IMR-90 (cell line): Measurements from ENCODE around the gene PGAP1.

Source experiments
- BHLHE40 ChIP-seq: fragments of 150-350 bp; IDR thresholded peaks from 2 replicates; pipeline ENCODE4 v1.6.1; 2016; ENCODE audit warnings: mild to moderate bottlenecking, low read depth, low read length
- CEBPB ChIP-seq: IDR thresholded peaks from 2 replicates; pipeline ENCODE4 v1.6.1; 2012; ENCODE audit warnings: low read depth, low read length, improper control_type of control experiment
- MAFK ChIP-seq: IDR thresholded peaks from 2 replicates; pipeline ENCODE4 v1.6.1; 2012; ENCODE audit warnings: low read depth, low read length, improper control_type of control experiment
- MAZ ChIP-seq: IDR thresholded peaks from 2 replicates; pipeline ENCODE4 v1.6.1; 2012; ENCODE audit warnings: low read depth, mild to moderate bottlenecking, low read length, improper control_type of control experiment, moderate library complexity, borderline replicate concordance
- MXI1 ChIP-seq: IDR thresholded peaks from 2 replicates; pipeline ENCODE4 v1.6.1; 2012; ENCODE audit warnings: low read depth, mild to moderate bottlenecking, low read length, moderate library complexity, borderline replicate concordance
- NFE2L2 ChIP-seq: fragments of 150-350 bp; IDR thresholded peaks from 2 replicates; pipeline ENCODE4 v1.6.1; 2016; ENCODE audit warnings: low read depth, mild to moderate bottlenecking, low read length
- POLR2A ChIP-seq: IDR thresholded peaks from 2 replicates; pipeline ENCODE4 v1.6.1; 2012; ENCODE audit warnings: mild to moderate bottlenecking, low read depth, low read length
- RAD21 ChIP-seq: IDR thresholded peaks from 2 replicates; pipeline ENCODE4 v1.6.1; 2012; ENCODE audit warnings: low read length, improper control_type of control experiment
- RCOR1 ChIP-seq: IDR thresholded peaks from 2 replicates; pipeline ENCODE4 v1.6.1; 2012; ENCODE audit warnings: mild to moderate bottlenecking, low read length, improper control_type of control experiment; ENCODE audit not compliant: insufficient replicate concordance
- RFX5 ChIP-seq: IDR thresholded peaks from 2 replicates; pipeline ENCODE4 v1.8.0; 2012; ENCODE audit warnings: low read depth, mild to moderate bottlenecking, low read length, moderate library complexity
- SMC3 ChIP-seq: fragments of 150-350 bp; IDR thresholded peaks from 2 replicates; pipeline ENCODE4 v1.6.1; 2016; ENCODE audit warnings: low read depth, mild to moderate bottlenecking, antibody characterized with exemption, low read length, moderate library complexity
- TF ChIP-seq, protein P1 (sequence below): conservative IDR thresholded peaks from 2 replicates; pipeline ENCODE4 v1.5.1; 2012; ENCODE audit warnings: mild to moderate bottlenecking, low read depth, low read length, improper control_type of control experiment
- TF ChIP-seq, protein P2 (sequence below): fragments of 150-350 bp; IDR thresholded peaks from 2 replicates; pipeline ENCODE4 v1.6.1; 2016; ENCODE audit warnings: low read depth, mild to moderate bottlenecking, low read length, moderate library complexity, borderline replicate concordance
- TF ChIP-seq, protein P3 (sequence below): fragments of 150-350 bp; IDR thresholded peaks from 2 replicates; pipeline ENCODE4 v1.6.1; 2017; ENCODE audit warnings: mild to moderate bottlenecking, antibody characterized with exemption, low read length, low read depth

DNA sequence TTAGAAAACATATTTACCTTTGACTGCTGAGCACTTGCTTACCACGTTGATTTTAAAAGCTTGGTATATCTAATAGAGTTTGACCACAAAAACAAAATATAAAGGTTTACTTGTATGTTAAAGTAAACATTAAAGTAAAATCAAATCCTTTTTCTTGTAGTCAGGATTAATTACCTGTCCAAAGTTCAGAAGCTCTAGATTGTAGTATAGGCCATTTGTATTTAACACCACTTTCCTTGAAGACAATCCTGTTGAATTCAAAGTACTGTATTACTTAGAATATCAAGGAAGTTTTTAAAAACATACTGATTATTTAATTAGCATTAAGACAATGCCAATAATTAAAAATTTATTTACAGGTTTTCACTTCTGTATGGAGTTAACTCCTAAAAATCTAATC, 53.0 kb downstream of the PGAP1 start:
- TF ChIP-seq, protein P1, sequence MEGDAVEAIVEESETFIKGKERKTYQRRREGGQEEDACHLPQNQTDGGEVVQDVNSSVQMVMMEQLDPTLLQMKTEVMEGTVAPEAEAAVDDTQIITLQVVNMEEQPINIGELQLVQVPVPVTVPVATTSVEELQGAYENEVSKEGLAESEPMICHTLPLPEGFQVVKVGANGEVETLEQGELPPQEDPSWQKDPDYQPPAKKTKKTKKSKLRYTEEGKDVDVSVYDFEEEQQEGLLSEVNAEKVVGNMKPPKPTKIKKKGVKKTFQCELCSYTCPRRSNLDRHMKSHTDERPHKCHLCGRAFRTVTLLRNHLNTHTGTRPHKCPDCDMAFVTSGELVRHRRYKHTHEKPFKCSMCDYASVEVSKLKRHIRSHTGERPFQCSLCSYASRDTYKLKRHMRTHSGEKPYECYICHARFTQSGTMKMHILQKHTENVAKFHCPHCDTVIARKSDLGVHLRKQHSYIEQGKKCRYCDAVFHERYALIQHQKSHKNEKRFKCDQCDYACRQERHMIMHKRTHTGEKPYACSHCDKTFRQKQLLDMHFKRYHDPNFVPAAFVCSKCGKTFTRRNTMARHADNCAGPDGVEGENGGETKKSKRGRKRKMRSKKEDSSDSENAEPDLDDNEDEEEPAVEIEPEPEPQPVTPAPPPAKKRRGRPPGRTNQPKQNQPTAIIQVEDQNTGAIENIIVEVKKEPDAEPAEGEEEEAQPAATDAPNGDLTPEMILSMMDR: no peak
- TF ChIP-seq POLR2A: no peak
- TF ChIP-seq RAD21: no peak
- no peak for TF ChIP-seq SMC3
- TF ChIP-seq NFE2L2: no peak
- no peak for TF ChIP-seq MXI1
- TF ChIP-seq, protein P2, sequence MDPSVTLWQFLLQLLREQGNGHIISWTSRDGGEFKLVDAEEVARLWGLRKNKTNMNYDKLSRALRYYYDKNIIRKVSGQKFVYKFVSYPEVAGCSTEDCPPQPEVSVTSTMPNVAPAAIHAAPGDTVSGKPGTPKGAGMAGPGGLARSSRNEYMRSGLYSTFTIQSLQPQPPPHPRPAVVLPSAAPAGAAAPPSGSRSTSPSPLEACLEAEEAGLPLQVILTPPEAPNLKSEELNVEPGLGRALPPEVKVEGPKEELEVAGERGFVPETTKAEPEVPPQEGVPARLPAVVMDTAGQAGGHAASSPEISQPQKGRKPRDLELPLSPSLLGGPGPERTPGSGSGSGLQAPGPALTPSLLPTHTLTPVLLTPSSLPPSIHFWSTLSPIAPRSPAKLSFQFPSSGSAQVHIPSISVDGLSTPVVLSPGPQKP: no peak
- no peak for TF ChIP-seq MAFK
- TF ChIP-seq RCOR1: no peak
- TF ChIP-seq CEBPB: no peak
- no peak for TF ChIP-seq RFX5
- no peak for TF ChIP-seq MAZ
- TF ChIP-seq, protein P3, sequence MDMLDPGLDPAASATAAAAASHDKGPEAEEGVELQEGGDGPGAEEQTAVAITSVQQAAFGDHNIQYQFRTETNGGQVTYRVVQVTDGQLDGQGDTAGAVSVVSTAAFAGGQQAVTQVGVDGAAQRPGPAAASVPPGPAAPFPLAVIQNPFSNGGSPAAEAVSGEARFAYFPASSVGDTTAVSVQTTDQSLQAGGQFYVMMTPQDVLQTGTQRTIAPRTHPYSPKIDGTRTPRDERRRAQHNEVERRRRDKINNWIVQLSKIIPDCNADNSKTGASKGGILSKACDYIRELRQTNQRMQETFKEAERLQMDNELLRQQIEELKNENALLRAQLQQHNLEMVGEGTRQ: no peak
- no peak for TF ChIP-seq BHLHE40
